ENCODE data around the gene ODAPH.
"Not testable (repeated sequence)": the region's sequence is repeated elsewhere in the genome, so short reads cannot be mapped to it uniquely, and the experiment has no call there.

Gene ODAPH

DNA sequence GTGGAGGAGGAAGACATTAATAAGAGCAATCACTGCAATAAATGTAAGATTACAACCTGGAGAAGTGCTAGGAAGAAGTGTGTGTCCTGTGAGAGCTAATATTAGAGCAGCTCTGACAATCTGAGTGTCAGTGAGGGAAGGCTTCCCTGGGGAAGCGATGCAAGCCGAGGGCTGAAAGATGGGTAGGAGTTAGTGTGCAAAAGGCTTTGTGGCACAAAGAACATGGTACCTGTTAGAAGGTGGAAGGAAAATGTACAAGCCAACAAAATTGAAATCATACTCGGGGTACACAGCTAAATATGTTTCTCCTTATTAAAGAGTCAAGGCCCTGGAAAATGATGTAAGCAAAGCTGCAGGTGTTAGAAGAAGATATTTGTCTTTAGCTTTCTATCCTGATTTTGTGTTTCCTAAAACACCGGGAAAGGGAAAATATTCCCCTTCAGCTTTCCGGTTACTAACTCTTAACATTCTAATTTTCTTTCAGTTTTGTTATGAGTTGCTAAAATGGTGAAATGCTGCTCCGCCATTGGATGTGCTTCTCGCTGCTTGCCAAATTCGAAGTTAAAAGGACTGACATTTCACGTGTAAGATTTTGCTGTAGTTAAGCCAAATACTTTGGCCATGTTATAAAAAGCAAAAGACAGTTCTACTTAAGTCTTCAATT lies 40.8 kb upstream of the ODAPH start:
- H3K4me3 ChIP-seq (replicated peaks; ENCODE audit: low read depth, low read length): peak overlapping the region; percentile 69
- DNase-seq (ENCODE audit: extremely low read depth, low read depth): no peak
- TF ChIP-seq, protein P1, sequence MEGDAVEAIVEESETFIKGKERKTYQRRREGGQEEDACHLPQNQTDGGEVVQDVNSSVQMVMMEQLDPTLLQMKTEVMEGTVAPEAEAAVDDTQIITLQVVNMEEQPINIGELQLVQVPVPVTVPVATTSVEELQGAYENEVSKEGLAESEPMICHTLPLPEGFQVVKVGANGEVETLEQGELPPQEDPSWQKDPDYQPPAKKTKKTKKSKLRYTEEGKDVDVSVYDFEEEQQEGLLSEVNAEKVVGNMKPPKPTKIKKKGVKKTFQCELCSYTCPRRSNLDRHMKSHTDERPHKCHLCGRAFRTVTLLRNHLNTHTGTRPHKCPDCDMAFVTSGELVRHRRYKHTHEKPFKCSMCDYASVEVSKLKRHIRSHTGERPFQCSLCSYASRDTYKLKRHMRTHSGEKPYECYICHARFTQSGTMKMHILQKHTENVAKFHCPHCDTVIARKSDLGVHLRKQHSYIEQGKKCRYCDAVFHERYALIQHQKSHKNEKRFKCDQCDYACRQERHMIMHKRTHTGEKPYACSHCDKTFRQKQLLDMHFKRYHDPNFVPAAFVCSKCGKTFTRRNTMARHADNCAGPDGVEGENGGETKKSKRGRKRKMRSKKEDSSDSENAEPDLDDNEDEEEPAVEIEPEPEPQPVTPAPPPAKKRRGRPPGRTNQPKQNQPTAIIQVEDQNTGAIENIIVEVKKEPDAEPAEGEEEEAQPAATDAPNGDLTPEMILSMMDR (IDR thresholded peaks at IDR 0.05; ENCODE audit: low read depth, low read length, missing control alignments): no peak

DNA sequence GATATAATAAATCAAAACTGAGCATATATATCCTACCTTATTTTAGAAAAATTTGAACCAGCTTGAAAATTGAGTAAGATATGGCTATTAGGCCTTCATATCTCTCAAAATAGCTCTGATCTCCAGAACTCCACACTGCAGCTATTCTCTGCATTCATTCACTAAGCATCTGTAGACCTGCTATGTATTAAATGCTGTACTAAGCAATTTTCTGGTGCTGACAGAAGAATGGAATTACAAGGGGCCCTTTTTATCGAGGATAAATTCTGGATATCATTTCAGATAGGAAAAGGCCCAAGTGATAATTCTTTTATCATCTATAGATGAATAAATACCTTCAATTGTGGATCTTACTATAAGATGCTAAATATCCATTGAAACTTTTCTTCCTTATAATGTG lies 39.7 kb upstream of the ODAPH start:
- TF ChIP-seq, protein P1 (IDR thresholded peaks at IDR 0.05; ENCODE audit: low read depth, low read length, missing control alignments): no peak

DNA sequence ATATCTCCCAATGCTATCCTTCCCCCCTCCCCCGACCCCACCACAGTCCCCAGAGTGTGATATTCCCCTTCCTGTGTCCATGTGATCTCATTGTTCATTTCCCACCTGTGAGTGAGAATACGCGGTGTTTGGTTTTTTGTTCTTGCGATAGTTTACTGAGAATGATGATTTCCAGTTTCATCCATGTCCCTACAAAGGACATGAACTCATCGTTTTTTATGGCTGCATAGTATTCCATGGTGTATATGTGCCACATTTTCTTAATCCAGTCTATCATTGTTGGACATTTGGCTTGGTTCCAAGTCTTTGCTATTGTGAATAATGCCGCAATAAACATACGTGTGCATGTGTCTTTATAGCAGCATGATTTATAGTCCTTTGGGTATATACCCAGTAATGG lies 36.4 kb upstream of the ODAPH start:
- DNase-seq (ENCODE audit: extremely low read depth, low read depth); H3K4me3 ChIP-seq (replicated peaks; ENCODE audit: low read depth, low read length): not testable (repeated sequence)

More for the DNA sequence above, 39.7 kb upstream of the ODAPH start:
- no peak overlapping the region for H3K4me3 ChIP-seq (replicated peaks; ENCODE audit: low read depth, low read length)
- DNase-seq (ENCODE audit: extremely low read depth, low read depth): no peak

DNA sequence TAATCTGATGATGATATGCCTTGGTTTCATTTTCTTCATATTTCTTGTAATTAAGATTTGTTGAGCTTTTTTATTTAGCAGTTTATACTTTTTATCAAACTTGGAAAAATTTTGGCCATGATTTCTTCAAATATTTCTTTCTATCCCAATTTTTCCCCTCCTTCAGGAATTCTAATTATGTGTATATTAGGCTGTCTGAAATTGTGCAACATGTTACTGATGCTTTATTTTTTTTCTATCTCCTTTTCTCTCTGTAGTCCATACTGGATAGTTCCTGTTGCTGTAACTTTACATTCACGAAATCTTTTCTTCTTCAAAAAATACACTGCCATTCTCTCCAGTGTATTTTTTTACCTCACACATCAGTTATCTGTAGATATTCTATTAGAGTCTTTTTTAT lies 30.8 kb upstream of the ODAPH start:
- DNase-seq (ENCODE audit: extremely low read depth, low read depth): no peak
- H3K4me3 ChIP-seq (replicated peaks; ENCODE audit: low read depth, low read length): no peak overlapping the region
- TF ChIP-seq, protein P1 (IDR thresholded peaks at IDR 0.05; ENCODE audit: low read depth, low read length, missing control alignments): no peak

DNA sequence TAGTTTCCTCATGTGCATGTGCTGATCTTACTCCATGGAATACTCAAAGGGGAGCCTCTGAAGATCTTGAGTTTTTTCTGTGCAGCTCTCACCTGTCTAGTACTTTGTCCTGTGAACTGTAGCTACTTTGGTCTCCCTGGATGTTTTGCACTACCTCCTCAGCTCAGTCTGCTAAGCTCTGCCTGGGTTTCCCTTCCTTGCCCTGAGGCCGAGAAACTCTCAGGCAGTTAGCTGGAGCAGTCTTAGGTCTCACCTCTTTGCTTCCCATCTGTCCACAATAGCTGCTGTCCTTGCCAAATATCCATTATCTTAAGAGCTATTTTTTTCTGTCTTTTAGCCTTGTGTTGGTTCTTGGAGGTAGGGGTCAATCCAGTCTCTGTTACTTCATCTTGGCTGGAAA lies 30.0 kb upstream of the ODAPH start:
- no peak for DNase-seq (ENCODE audit: extremely low read depth, low read depth)
- H3K4me3 ChIP-seq (replicated peaks; ENCODE audit: low read depth, low read length): no peak overlapping the region
- TF ChIP-seq, protein P1 (IDR thresholded peaks at IDR 0.05; ENCODE audit: low read depth, low read length, missing control alignments): no peak

DNA sequence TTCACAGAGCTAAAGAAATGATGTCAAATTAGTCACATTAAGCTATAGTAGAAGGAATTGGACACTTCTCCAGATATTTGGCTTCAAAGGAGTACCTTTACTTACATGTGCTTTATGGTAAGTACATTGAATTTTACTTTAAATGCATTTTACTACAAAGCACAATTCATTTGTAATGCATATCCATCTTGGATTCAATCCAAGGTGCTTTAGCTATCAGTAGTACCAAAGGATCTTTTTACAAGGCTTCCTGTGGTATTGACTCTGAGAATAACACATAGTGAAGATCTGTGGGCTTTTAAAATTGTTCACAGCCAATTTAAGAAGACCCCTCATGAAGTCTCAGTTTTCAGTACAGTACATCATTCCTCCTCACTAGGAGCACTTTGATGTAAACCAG lies 28.4 kb upstream of the ODAPH start:
- TF ChIP-seq, protein P1 (IDR thresholded peaks at IDR 0.05; ENCODE audit: low read depth, low read length, missing control alignments): no peak
- no peak for DNase-seq (ENCODE audit: extremely low read depth, low read depth)
- no peak overlapping the region for H3K4me3 ChIP-seq (replicated peaks; ENCODE audit: low read depth, low read length)

DNA sequence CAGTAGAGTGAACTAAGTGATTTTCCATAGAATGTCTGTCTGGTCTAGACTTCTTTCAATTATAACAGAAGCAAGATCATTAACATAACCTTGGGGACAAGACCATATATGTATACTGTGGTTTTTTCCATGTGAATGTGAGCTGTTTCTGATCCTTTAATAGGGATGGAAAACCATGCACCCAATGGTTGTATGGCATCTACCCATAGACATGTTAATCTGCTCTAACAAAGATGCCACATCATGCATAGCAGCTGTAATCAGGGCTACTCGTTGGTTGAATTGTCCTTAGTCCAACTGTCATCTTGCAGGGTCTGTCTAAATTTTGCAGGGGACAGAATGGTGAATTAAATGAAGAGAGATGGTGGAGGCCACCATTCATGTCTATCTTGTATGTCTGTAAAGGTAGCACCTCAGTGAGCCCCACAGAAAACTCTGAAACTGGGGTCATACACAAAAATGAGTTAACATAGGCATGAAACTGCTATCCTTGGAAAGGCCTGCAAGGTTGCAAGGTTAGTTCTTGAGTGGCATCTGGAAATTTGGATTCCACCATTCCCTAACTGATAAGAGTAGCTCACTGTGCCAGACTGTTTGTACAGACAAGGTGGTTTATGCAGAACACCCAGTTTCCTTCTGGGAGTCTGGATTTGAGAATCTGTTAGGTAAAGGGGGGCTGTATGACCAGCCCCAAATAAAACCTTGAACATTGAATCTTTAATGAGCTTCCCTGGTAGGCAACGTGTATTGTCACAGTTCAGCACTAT lies 25.1 kb upstream of the ODAPH start:
- DNase-seq (ENCODE audit: extremely low read depth, low read depth): no peak
- no peak overlapping the region for H3K4me3 ChIP-seq (replicated peaks; ENCODE audit: low read depth, low read length)
- TF ChIP-seq, protein P1 (IDR thresholded peaks at IDR 0.05; ENCODE audit: low read depth, low read length, missing control alignments): no peak

DNA sequence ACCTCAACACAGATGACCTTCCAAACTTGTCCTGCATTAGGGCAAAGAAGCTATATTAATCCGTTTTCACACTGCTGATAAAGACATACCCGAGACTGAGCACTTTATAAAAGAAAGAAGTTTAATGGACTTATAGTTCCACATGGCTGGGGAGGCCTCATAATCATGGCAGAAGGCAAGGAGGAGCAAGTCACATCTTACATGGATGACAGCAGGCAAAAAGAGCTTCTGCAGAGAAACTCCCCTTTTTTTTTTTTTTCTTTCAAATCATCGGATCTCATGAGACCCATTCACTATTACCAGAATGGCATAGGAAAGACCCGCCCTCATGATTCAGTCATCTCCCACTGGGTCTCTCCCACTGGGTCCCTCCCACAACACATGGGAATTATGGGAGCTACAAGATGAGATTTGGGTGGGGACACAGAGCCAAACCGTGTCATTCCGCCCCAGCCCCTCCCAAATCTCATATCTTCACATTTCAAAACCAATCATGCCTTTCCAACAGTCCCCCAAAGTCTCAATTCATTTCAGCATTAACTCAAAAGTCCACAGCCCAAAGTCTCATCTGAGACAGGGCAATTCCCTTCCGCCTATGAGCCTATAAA lies 24.2 kb upstream of the ODAPH start:
- not testable (repeated sequence) for H3K4me3 ChIP-seq (replicated peaks; ENCODE audit: low read depth, low read length); DNase-seq (ENCODE audit: extremely low read depth, low read depth)

DNA sequence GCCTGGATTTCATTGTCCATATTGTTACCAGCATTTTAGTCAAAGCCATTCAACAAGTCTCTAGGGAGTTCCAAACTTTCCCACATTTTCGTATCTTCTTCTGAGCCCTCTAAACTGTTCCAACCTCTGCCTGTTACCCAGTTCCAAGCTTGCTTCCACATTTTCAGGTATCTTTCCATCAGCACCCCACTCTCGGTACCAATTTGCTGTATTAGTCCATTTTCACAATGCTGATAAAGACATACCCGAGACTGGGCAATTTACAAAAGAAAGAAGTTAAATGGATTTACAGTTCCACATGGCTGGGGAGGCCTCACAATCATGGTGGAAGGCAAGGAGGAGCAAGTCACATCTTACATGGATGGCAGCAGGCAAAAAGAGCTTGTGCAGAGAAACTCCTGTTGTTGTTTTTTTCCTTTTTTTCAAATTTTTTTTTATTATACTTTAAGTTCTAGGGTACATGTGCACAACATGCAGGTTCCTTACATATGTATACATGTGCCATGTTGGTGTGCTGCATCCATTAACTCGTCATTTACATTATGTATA lies 22.5 kb upstream of the ODAPH start:
- DNase-seq (ENCODE audit: extremely low read depth, low read depth); H3K4me3 ChIP-seq (replicated peaks; ENCODE audit: low read depth, low read length): not testable (repeated sequence)

DNA sequence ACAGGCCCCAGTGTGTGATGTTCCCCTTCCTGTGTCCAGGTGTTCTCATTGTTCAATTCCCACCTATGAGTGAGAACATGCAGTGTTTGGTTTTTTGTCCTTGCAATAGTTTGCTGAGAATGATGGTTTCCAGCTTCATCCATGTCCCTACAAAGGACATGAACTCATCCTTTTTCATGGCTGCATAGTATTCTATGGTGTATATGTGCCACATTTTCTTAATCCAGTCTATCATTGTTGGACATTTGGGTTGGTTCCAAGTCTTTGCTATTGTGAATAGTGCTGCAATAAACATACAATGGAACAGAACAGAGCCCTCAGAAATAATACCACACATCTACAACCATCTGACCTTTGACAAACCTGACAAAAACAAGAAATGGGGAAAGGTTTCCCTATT lies 21.9 kb upstream of the ODAPH start:
- DNase-seq (ENCODE audit: extremely low read depth, low read depth); H3K4me3 ChIP-seq (replicated peaks; ENCODE audit: low read depth, low read length): not testable (repeated sequence)
